CD4-positive, alpha-beta T cell (primary cell): ENCODE measurements around the gene FCN1. TPM values are rescaled to one million over a fixed set of nuclear protein-coding genes. Genes with fewer than 3 reads are reported as not detected.
A peak's percentile ranks its signal among the peaks of the same experiment; 100 is the strongest.

Experiments used
- ATAC-seq: fragments of 200-7000 bp; cut with Tn5 transposase; one replicate; pipeline ENCODE4 v1.10.0; 2022; ENCODE audit warnings: mild to moderate bottlenecking; ENCODE audit not compliant: poor library complexity
- CTCF ChIA-PET: fragments of 350-600 bp; sonication (Branson Sonifier 250); formaldehyde crosslinking; loops from one replicate; lab custom pipeline; 2021; ENCODE audit warnings: antibody characterized with exemption, inconsistent platforms; lab: Charles Lee
- POLR2A ChIA-PET: fragments of 350-600 bp; sonication (Branson Sonifier 250); formaldehyde crosslinking; loops from one replicate; lab custom pipeline; 2021; ENCODE audit warnings: antibody characterized with exemption, inconsistent platforms; lab: Charles Lee
- DNase-seq, 14 experiments: peaks; one replicate each; pipeline ENCODE4 v3.0.0-alpha.2; 2013 to 2020; ENCODE audit warnings: mixed read lengths in 2 of 14
- H3K27ac ChIP-seq, 2 donors: one replicate each; pipeline versions ENCODE4 v1.5.1 to v1.7.0; 2013; ENCODE audit warnings: low read length in 2 of 2, low read depth in 1 of 2, mild to moderate bottlenecking in 1 of 2
- H3K27me3 ChIP-seq, 2 experiments: 1 replicate in 1 of 2; 2 replicates in 1 of 2; pipeline versions ENCODE4 v1.6.1 to v1.7.0; 2013; ENCODE audit warnings: low read length in 2 of 2, control low read depth in 1 of 2, mild to moderate bottlenecking in 1 of 2, moderate library complexity in 1 of 2; ENCODE audit not compliant: insufficient read depth in 2 of 2, control insufficient read depth in 1 of 2
- H3K36me3 ChIP-seq: one replicate; pipeline ENCODE4 v1.6.1; 2013; ENCODE audit warnings: low read length, control low read depth; ENCODE audit not compliant: insufficient read depth
- H3K4me1 ChIP-seq: one replicate; pipeline ENCODE4 v1.6.1; 2013; ENCODE audit warnings: low read length, control low read depth; ENCODE audit not compliant: insufficient read depth
- H3K4me3 ChIP-seq: one replicate; pipeline ENCODE4 v1.5.1; 2013; ENCODE audit warnings: mild to moderate bottlenecking, low read length, moderate library complexity
- H3K9me3 ChIP-seq, 2 experiments: 1 replicate in 1 of 2; 2 replicates in 1 of 2; pipeline versions ENCODE4 v1.6.1 to v1.7.0; 2013; ENCODE audit warnings: low read length in 2 of 2, mild to moderate bottlenecking in 2 of 2, control low read depth in 1 of 2, moderate library complexity in 1 of 2; ENCODE audit not compliant: control insufficient read depth in 1 of 2, insufficient read depth in 1 of 2
- H3K27ac Mint-ChIP-seq: one replicate; pipeline ENCODE4 v1.8.0; 2020; ENCODE audit warnings: mixed read lengths
- H3K27me3 Mint-ChIP-seq: one replicate; pipeline ENCODE4 v1.8.0; 2021; ENCODE audit warnings: mixed read lengths
- H3K36me3 Mint-ChIP-seq: one replicate; pipeline ENCODE4 v1.8.0; 2021; ENCODE audit warnings: low read depth, mixed read lengths
- H3K4me1 Mint-ChIP-seq: one replicate; pipeline ENCODE4 v1.8.0; 2021; ENCODE audit warnings: low read depth, mixed read lengths
- H3K4me3 Mint-ChIP-seq: one replicate; pipeline ENCODE4 v1.8.0; 2020; ENCODE audit warnings: mild to moderate bottlenecking, mixed read lengths
- H3K9me3 Mint-ChIP-seq: one replicate; pipeline ENCODE4 v1.8.0; 2020; ENCODE audit warnings: mixed read lengths
- intact Hi-C, 2 experiments: fragments of 100-400 bp; cut with DNase I in 1 of 2; cut with micrococcal nuclease in 1 of 2; formaldehyde crosslinking; loops; one replicate each; pipeline versions ENCODE4 v1.15.1 to v1.9.0; 2023 to 2025; cut with DNase I, micrococcal nuclease
- total RNA-seq, 174 experiments: library from RNA in 2 of 174; stranded (reverse) in 2 of 174; gene quantifications; one replicate each; pipeline ENCODE4 v1.2.3 and lab custom pipeline; 2021 to 2026
- TF ChIP-seq, protein P1 (sequence below): fragments of 200-600 bp; IDR thresholded peaks from one replicate; pipeline ENCODE4 v1.8.0; 2022; ENCODE audit warnings: antibody characterized with exemption, mild to moderate bottlenecking

The FCN1 gene
- total RNA-seq, 2 experiments from 2014 or later, result 9.9 to 10.5 TPM

DNA sequence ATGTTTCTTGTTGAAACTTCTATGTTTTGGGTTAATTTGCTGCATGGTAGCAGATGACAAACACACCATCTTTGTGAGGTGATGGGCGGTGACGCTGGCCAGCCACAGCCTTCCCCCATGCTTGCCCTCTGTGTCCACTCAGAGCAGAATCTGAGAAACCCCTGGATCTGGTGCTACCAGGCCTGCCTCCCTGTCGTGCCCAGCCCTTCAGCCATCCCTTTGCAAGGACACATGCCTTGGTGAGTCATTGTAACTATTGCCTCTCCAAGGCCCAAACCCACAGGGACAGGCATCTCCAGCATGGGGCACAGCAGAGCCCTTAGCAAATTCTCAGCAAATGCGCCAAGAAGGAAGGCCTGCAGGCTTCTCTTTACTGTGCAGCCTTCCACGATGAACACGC is 48.1 kb upstream of the FCN1 start:
- no peak overlapping the region for H3K27ac Mint-ChIP-seq
- intact Hi-C loops, result no loop called here
- H3K36me3 Mint-ChIP-seq, result no peaks in the 10 kb centered on the region
- POLR2A ChIA-PET, result no interaction called here
- CTCF ChIA-PET, result no interaction called here
- Histone ChIP-seq H3K27me3 (no peaks in the 10 kb centered on the region), H3K4me1 (no peaks in the 10 kb centered on the region), H3K9me3 (peaks cover 0 to 9% of the 10 kb centered on the region in 2 experiments), H3K4me3 (no peak overlapping the region), H3K27ac (no peak overlapping the region), H3K36me3 (no peaks in the 10 kb centered on the region)
- no peak overlapping the region for H3K4me3 Mint-ChIP-seq
- H3K27me3 Mint-ChIP-seq, result peaks cover 12% of the 10 kb centered on the region
- no peaks in the 10 kb centered on the region for H3K9me3 Mint-ChIP-seq
- TF ChIP-seq, protein P1, sequence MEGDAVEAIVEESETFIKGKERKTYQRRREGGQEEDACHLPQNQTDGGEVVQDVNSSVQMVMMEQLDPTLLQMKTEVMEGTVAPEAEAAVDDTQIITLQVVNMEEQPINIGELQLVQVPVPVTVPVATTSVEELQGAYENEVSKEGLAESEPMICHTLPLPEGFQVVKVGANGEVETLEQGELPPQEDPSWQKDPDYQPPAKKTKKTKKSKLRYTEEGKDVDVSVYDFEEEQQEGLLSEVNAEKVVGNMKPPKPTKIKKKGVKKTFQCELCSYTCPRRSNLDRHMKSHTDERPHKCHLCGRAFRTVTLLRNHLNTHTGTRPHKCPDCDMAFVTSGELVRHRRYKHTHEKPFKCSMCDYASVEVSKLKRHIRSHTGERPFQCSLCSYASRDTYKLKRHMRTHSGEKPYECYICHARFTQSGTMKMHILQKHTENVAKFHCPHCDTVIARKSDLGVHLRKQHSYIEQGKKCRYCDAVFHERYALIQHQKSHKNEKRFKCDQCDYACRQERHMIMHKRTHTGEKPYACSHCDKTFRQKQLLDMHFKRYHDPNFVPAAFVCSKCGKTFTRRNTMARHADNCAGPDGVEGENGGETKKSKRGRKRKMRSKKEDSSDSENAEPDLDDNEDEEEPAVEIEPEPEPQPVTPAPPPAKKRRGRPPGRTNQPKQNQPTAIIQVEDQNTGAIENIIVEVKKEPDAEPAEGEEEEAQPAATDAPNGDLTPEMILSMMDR, result no peak
- no peak for ATAC-seq
- H3K4me1 Mint-ChIP-seq, result no peaks in the 10 kb centered on the region
- peak in 1 of 14 experiments; percentile 22 for DNase-seq

GRCh38 chr9:134965411-134965810 is 47.7 kb upstream of the FCN1 start:
- TF ChIP-seq, protein P1, result no peak
- no peak overlapping the region for H3K27ac ChIP-seq

GRCh38 chr9:134964271-134965055 is 46.8 kb upstream of the FCN1 start:
- TF ChIP-seq, protein P1, result no peak
- Histone ChIP-seq H3K27ac (no peak overlapping the region), H3K4me3 (no peak overlapping the region), H3K27me3 (no peaks in the 10 kb centered on the region), H3K4me1 (no peaks in the 10 kb centered on the region), H3K36me3 (no peaks in the 10 kb centered on the region), H3K9me3 (peaks cover 0 to 11% of the 10 kb centered on the region in 2 experiments)
- H3K36me3 Mint-ChIP-seq, result no peaks in the 10 kb centered on the region
- H3K4me1 Mint-ChIP-seq, result no peaks in the 10 kb centered on the region
- CTCF ChIA-PET, result no interaction called here
- no peaks in the 10 kb centered on the region for H3K9me3 Mint-ChIP-seq
- no peak overlapping the region for H3K4me3 Mint-ChIP-seq
- no peaks in the 10 kb centered on the region for H3K27me3 Mint-ChIP-seq
- ATAC-seq (no peak), DNase-seq (peak in 1 of 14 experiments; percentile 16)
- intact Hi-C loops, result no loop called here
- POLR2A ChIA-PET, result no interaction called here
- no peak overlapping the region for H3K27ac Mint-ChIP-seq

More at GRCh38 chr9:134965411-134965810, 47.7 kb upstream of the FCN1 start:
- Histone ChIP-seq H3K4me3 (no peak overlapping the region), H3K9me3 (peaks cover 0 to 9% of the 10 kb centered on the region in 2 experiments), H3K36me3 (no peaks in the 10 kb centered on the region), H3K27me3 (no peaks in the 10 kb centered on the region), H3K4me1 (no peaks in the 10 kb centered on the region)
- ATAC-seq (no peak), DNase-seq (peak in 1 of 14 experiments; percentile 12)
- peaks cover 8% of the 10 kb centered on the region for H3K27me3 Mint-ChIP-seq
- H3K27ac Mint-ChIP-seq, result no peak overlapping the region
- ChIA-PET POLR2A (no interaction called here), CTCF (no interaction called here)
- H3K4me1 Mint-ChIP-seq, result no peaks in the 10 kb centered on the region
- intact Hi-C loops, result no loop called here
- no peaks in the 10 kb centered on the region for H3K9me3 Mint-ChIP-seq
- no peaks in the 10 kb centered on the region for H3K36me3 Mint-ChIP-seq
- no peak overlapping the region for H3K4me3 Mint-ChIP-seq
